Heart right ventricle (tissue), 16 donors: ENCODE data around the gene NOMO2. TPM values are rescaled to one million over a fixed set of nuclear protein-coding genes. Genes with fewer than 3 reads are reported as not detected.
A peak's percentile ranks its signal among the peaks of the same experiment; 100 is the strongest.
"Not testable (repeated sequence)": the region's sequence is repeated elsewhere in the genome, so short reads cannot be mapped to it uniquely, and the experiment has no call there.

Experiments used
- ATAC-seq, 8 donors: fragments of 200-7000 bp; cut with Tn5 transposase; one replicate each; pipeline ENCODE4 v1.9.1; 2020; ENCODE audit warnings: mild to moderate bottlenecking in 8 of 8, moderate library complexity in 8 of 8, moderate number of reproducible peaks in 1 of 8
- DNase-seq, 2 donors: peaks; one replicate each; pipeline ENCODE4 v3.0.0-alpha.2; 2020
- H3K27ac ChIP-seq, 10 donors: fragments of 200-600 bp; sonication (generic) in 2 of 10; one replicate each; pipeline versions ENCODE4 v1.5.0 to v1.8.0; 2020 to 2022; ENCODE audit warnings: mild to moderate bottlenecking in 3 of 10
- H3K27me3 ChIP-seq, 7 donors: fragments of 200-600 bp; one replicate each; pipeline ENCODE4 v1.8.0; 2021 to 2022; ENCODE audit warnings: mild to moderate bottlenecking in 2 of 7
- H3K36me3 ChIP-seq, 9 donors: fragments of 200-600 bp; sonication (generic) in 1 of 9; one replicate each; pipeline versions ENCODE4 v1.5.0 to v1.8.0; 2020 to 2022; ENCODE audit warnings: mild to moderate bottlenecking in 2 of 9
- H3K4me1 ChIP-seq, 9 donors: fragments of 200-600 bp; sonication (generic) in 1 of 9; one replicate each; pipeline versions ENCODE4 v1.5.0 to v1.8.0; 2020 to 2022; ENCODE audit warnings: mild to moderate bottlenecking in 4 of 9
- H3K4me3 ChIP-seq, 10 donors: fragments of 200-600 bp; sonication (generic) in 2 of 10; one replicate each; pipeline versions ENCODE4 v1.5.0 to v1.8.0; 2020 to 2022; ENCODE audit warnings: mild to moderate bottlenecking in 7 of 10, moderate library complexity in 2 of 10
- H3K9me3 ChIP-seq, 11 donors: fragments of 200-600 bp in 10 of 11; sonication (generic) in 2 of 11; one replicate each; pipeline versions ENCODE4 v1.5.0 to v1.8.0; 2013 to 2022; ENCODE audit warnings: mild to moderate bottlenecking in 2 of 11, control low read depth in 1 of 11, moderate library complexity in 1 of 11
- whole genome bisulfite sequencing, 2 donors: extraction: QIAGEN DNeasy Blood & Tissue Kit; methylation state at CpG; one replicate each; pipeline ENCODE4 v1.1.7; 2013; ENCODE audit warnings: inconsistent platforms in 1 of 2; 5-methylcytosine and 5-hydroxymethylcytosine counted together
- intact Hi-C, 10 donors: fragments of 100-400 bp; cut with DNase I; formaldehyde crosslinking; loops; one replicate each; pipeline versions ENCODE4 v1.11.1 to v1.14.2; 2022
- long read RNA-seq, 3 donors: library from polyadenylated mRNA; unstranded; transcript quantifications; one replicate each; pipeline ENCODE4 v2.0.0, GENCODE V29; 2020 to 2021
- polyA plus RNA-seq, 2 donors: library from polyadenylated mRNA; stranded (reverse); fragments of 200-250 nt; gene quantifications; one replicate each; pipeline ENCODE4 v1.2.3, GENCODE V29; 2013
- total RNA-seq, 10 donors: library from RNA; stranded (reverse); fragmentation: NEBNext Ultra II Directional in 3 of 10; extraction: Animal tissue kit (Norgen Biotek cat#: 25700) in 3 of 10; gene quantifications; one replicate each; pipeline versions ENCODE4 v1.2.1 to v1.2.4, GENCODE V29; 2021 to 2023
- donor health status: Arrhythmogenic right ventricular cardiomyopathy.
- donor health status: ischemic (EF 13 %, LVEDD 7.1; RV severe dilation, severe dysfunction).
- donor health status: healthy with polysubstance abuse.
- donor health status: DM: no; HTN: yes; CAD: no.
- donor health status: DM: no; HTN: no; CAD: no.
- donor health status: ischemic (EF 25% LVEDD 6.9; RV normal size, moderate dysfunction).
- donor health status: ischemic (EF 25% LVEDD 5.7; RV mildly dilated, moderate dysfunction).
- donor health status: healthy.
- donor health status: DM: yes; HTN: yes; CAD: no.
- donor health status: Ischemic cardiomyopathy.
- donor health status: ischemic (EF 35%, LVEDD 5.7; RV mildly dilated, moderate dysfunction).
- donor health status: nonischemic (EF 11% LVEDD 7.7; RV severe dilation, severe dysfunction).
- donor health status: DM: yes; HTN: yes; CAD: no.
- donor health status: PGD.
- donor health status: ischemic (EF 29% LVEDD 5.4; RV normal size, mild dysfunction).
- donor health status: nonischemic (EF 23%, LVEDD 6.1; RV moderate dilation, normal function).

NOMO2 gene
- 100 to 1,000 TPM; 127 to 239 (median 186) TPM for total RNA-seq
- 100 to 1,000 TPM; 106 to 118 TPM for polyA plus RNA-seq
- long read RNA-seq, donor 1, full-length matches to known transcripts = 192 of 242 reads
- long read RNA-seq, donor 1, partial matches to known transcripts = 34 of 242 reads
- long read RNA-seq, donor 1, other reads (novel, unspliced or antisense) = 16 of 242 reads
- long read RNA-seq, donor 2, full-length matches to known transcripts = 384 of 463 reads
- long read RNA-seq, donor 2, partial matches to known transcripts = 54 of 463 reads
- long read RNA-seq, donor 2, other reads (novel, unspliced or antisense) = 25 of 463 reads
- long read RNA-seq, donor 3, full-length matches to known transcripts = 84 of 160 reads
- long read RNA-seq, donor 3, partial matches to known transcripts = 65 of 160 reads
- long read RNA-seq, donor 3, other reads (novel, unspliced or antisense) = 11 of 160 reads

- H3K27me3 ChIP-seq, H3K36me3 ChIP-seq, intact Hi-C loops, H3K9me3 ChIP-seq, H3K4me1 ChIP-seq: not testable (repeated sequence)
- Histone ChIP-seq H3K4me3 (peak within 1 kb of the TSS; percentile 32 to 68 (median 58)), H3K27ac (peak within 1 kb of the TSS in 8 of 10 donors; percentile 54 to 75 (median 68))
- peak; percentile 97 to 100 (median 99) for ATAC-seq
- peak; percentile 87 to 92 for DNase-seq
- 0% methylated on average over 33 to 44 of the region's 66 CpGs for WGBS, 2 donors
Measured at GRCh38 chr16:18561727-18562314, at the start of gene NOMO2. TSS of gene NOMO2 (minus strand) at chr16:18562097. CDS start at chr16:18562040, 57 bp downstream.

- H3K27me3 ChIP-seq, H3K36me3 ChIP-seq, intact Hi-C loops, H3K9me3 ChIP-seq, H3K27ac ChIP-seq, H3K4me3 ChIP-seq, H3K4me1 ChIP-seq, DNase-seq, ATAC-seq: not testable (repeated sequence)
- WGBS, 2 donors = 76 to 86% methylated on average over 3 of the region's 4 CpGs
Measured at GRCh38 chr16:18610147-18610803, 48.4 kb upstream of the NOMO2 start.

- WGBS, 2 donors = 83 to 86% methylated on average over 4 to 6 of the region's 6 CpGs
Measured at GRCh38 chr16:18608271-18608670, 46.4 kb upstream of the NOMO2 start.

GRCh38 chr16:18603572-18604246 lies 41.8 kb upstream of the NOMO2 start:
- H3K27ac ChIP-seq, H3K36me3 ChIP-seq, ATAC-seq, intact Hi-C loops, DNase-seq, H3K27me3 ChIP-seq, H3K9me3 ChIP-seq, H3K4me3 ChIP-seq, H3K4me1 ChIP-seq: not testable (repeated sequence)
- 100% methylated on average over 1 of the region's 4 CpGs for WGBS, 2 donors

More at GRCh38 chr16:18608271-18608670, 46.4 kb upstream of the NOMO2 start:
- H3K27ac ChIP-seq, H3K4me1 ChIP-seq, ATAC-seq, DNase-seq, H3K27me3 ChIP-seq, H3K9me3 ChIP-seq, H3K36me3 ChIP-seq, intact Hi-C loops, H3K4me3 ChIP-seq: not testable (repeated sequence)

- intact Hi-C loops, DNase-seq, H3K4me1 ChIP-seq: not testable (repeated sequence)
Measured at GRCh38 chr16:18598582-18598981, 36.7 kb upstream of the NOMO2 start.

GRCh38 chr16:18597734-18598133 lies 35.8 kb upstream of the NOMO2 start:
- H3K4me1 ChIP-seq, ATAC-seq, H3K27me3 ChIP-seq, intact Hi-C loops, H3K36me3 ChIP-seq, H3K9me3 ChIP-seq, DNase-seq, H3K4me3 ChIP-seq, H3K27ac ChIP-seq: not testable (repeated sequence)
- WGBS, 2 donors = 69 to 83% methylated on average over 2 of the region's 2 CpGs

More at GRCh38 chr16:18598582-18598981, 36.7 kb upstream of the NOMO2 start:
- not testable (repeated sequence) for H3K27ac ChIP-seq, H3K27me3 ChIP-seq, ATAC-seq, H3K36me3 ChIP-seq, H3K9me3 ChIP-seq, H3K4me3 ChIP-seq
- WGBS, 2 donors = 93 to 98% methylated on average over 1 of the region's 1 CpG

GRCh38 chr16:18597319-18597718 lies 35.4 kb upstream of the NOMO2 start:
- H3K4me3 ChIP-seq, H3K4me1 ChIP-seq, H3K36me3 ChIP-seq, H3K27ac ChIP-seq, intact Hi-C loops, DNase-seq, H3K27me3 ChIP-seq, ATAC-seq, H3K9me3 ChIP-seq: not testable (repeated sequence)
- WGBS, 2 donors = 56 to 58% methylated on average over 4 of the region's 4 CpGs

- intact Hi-C loops, H3K4me1 ChIP-seq, H3K4me3 ChIP-seq, DNase-seq, H3K36me3 ChIP-seq, H3K27ac ChIP-seq, ATAC-seq, H3K27me3 ChIP-seq: not testable (repeated sequence)
- peaks cover 0 to 10% (median 0%) of the 10 kb centered on the region in 11 donors for H3K9me3 ChIP-seq
- WGBS, 2 donors = 91 to 95% methylated on average over 11 of the region's 11 CpGs
Measured at GRCh38 chr16:18595796-18596195, 33.9 kb upstream of the NOMO2 start.

GRCh38 chr16:18594880-18595279 lies 33.0 kb upstream of the NOMO2 start:
- H3K4me1 ChIP-seq, DNase-seq, H3K27ac ChIP-seq, intact Hi-C loops, H3K27me3 ChIP-seq, H3K4me3 ChIP-seq, ATAC-seq, H3K36me3 ChIP-seq: not testable (repeated sequence)
- peaks cover 0 to 10% (median 0%) of the 10 kb centered on the region in 11 donors for H3K9me3 ChIP-seq
- WGBS, 2 donors = 74 to 78% methylated on average over 5 of the region's 5 CpGs

- H3K27ac ChIP-seq, H3K27me3 ChIP-seq, H3K36me3 ChIP-seq, intact Hi-C loops, H3K4me1 ChIP-seq, H3K4me3 ChIP-seq, DNase-seq: not testable (repeated sequence)
- peaks cover 0 to 10% (median 0%) of the 10 kb centered on the region in 11 donors for H3K9me3 ChIP-seq
- 70 to 79% methylated on average over 5 of the region's 5 CpGs for WGBS, 2 donors
- ATAC-seq = peak in 1 of 8 donors; percentile 25
Measured at GRCh38 chr16:18593904-18594303, 32.0 kb upstream of the NOMO2 start.
